IMR-90 (cell line): ENCODE data around the gene CCDC136. TPM values are rescaled to one million over a fixed set of nuclear protein-coding genes. Genes with fewer than 3 reads are reported as not detected.

ENCODE experiments used
- ATAC-seq: fragments of 200-7000 bp; cut with Tn5 transposase; 2 replicates; pipeline ENCODE4 v1.9.1; 2020; ENCODE audit warnings: low read depth, mild to moderate bottlenecking, moderate library complexity
- BruUV-seq: library from RNA; stranded (reverse); fragments of 400-500 nt; replicated peaks from 2 replicates; lab custom pipeline; 2021; lab: Mats Ljungman, UMichigan
- CTCF ChIA-PET: fragments of 300-600 bp; formaldehyde crosslinking; extraction: SDS; loops from one replicate; lab custom pipeline; 2021; ENCODE audit warnings: antibody characterized with exemption; lab: Yijun Ruan, JAX
- POLR2A ChIA-PET: fragments of 300-600 bp; sonication (Branson Sonifier 250); formaldehyde crosslinking; loops from one replicate; lab custom pipeline; 2022; ENCODE audit warnings: antibody characterized with exemption; ENCODE audit not compliant: unreplicated experiment; lab: Charles Lee
- DNase-seq: peaks from one replicate; pipeline ENCODE4 v3.0.0; 2013
- H2AFZ ChIP-seq: replicated peaks from 2 replicates; pipeline ENCODE3; 2013; ENCODE audit warnings: low read length, mild to moderate bottlenecking; ENCODE audit not compliant: poor library complexity
- H2AK5ac ChIP-seq: 2 replicates; pipeline ENCODE4 v1.6.1; 2013; ENCODE audit warnings: low read depth, low read length, inconsistent platforms
- H2AK9ac ChIP-seq: replicated peaks from 2 replicates; pipeline ENCODE3; 2013; ENCODE audit warnings: mild to moderate bottlenecking, low read depth, low read length, moderate library complexity; ENCODE audit not compliant: poor library complexity
- H2BK120ac ChIP-seq: 2 replicates; pipeline ENCODE4 v1.6.1; 2013; ENCODE audit warnings: low read depth, low read length, inconsistent platforms
- H2BK15ac ChIP-seq: 3 replicates; pipeline ENCODE4 v1.6.1; 2013; ENCODE audit warnings: low read depth, low read length, inconsistent platforms
- H2BK20ac ChIP-seq: 2 replicates; pipeline ENCODE4 v1.6.1; 2013; ENCODE audit warnings: low read depth, mild to moderate bottlenecking, inconsistent platforms, low read length, moderate library complexity
- H2BK5ac ChIP-seq: 2 replicates; pipeline ENCODE4 v1.6.1; 2013; ENCODE audit warnings: mild to moderate bottlenecking, low read depth, low read length, inconsistent platforms; ENCODE audit not compliant: poor library complexity, severe bottlenecking
- H3K14ac ChIP-seq: replicated peaks from 2 replicates; pipeline ENCODE4 v1.6.1; 2013; ENCODE audit warnings: low read depth, low read length, inconsistent platforms
- H3K18ac ChIP-seq: 2 replicates; pipeline ENCODE4 v1.6.1; 2013; ENCODE audit warnings: low read depth, low read length, control low read depth
- H3K23ac ChIP-seq: 2 replicates; pipeline ENCODE4 v1.6.1; 2013; ENCODE audit warnings: low read depth, low read length, inconsistent platforms
- H3K27ac ChIP-seq: 2 replicates; pipeline ENCODE4 v1.5.1; 2013; ENCODE audit warnings: mild to moderate bottlenecking, control low read depth, low read length; ENCODE audit not compliant: insufficient read depth
- H3K27me3 ChIP-seq: 2 replicates; pipeline ENCODE4 v1.6.1; 2013; ENCODE audit warnings: low read length; ENCODE audit not compliant: control insufficient read depth, insufficient read depth
- H3K36me3 ChIP-seq: 2 replicates; pipeline ENCODE4 v1.6.1; 2013; ENCODE audit warnings: low read length, mixed read lengths; ENCODE audit not compliant: control insufficient read depth, insufficient read depth
- H3K4ac ChIP-seq: 2 replicates; pipeline ENCODE4 v1.6.1; 2013; ENCODE audit warnings: low read depth, low read length, inconsistent platforms
- H3K4me1 ChIP-seq: 2 replicates; pipeline ENCODE4 v1.6.1; 2013; ENCODE audit warnings: low read length, mixed read lengths; ENCODE audit not compliant: control insufficient read depth, insufficient read depth
- H3K4me2 ChIP-seq: 2 replicates; pipeline ENCODE4 v1.6.1; 2013; ENCODE audit warnings: low read depth, mild to moderate bottlenecking, control low read depth, low read length, moderate library complexity
- H3K4me3 ChIP-seq: 2 replicates; pipeline ENCODE4 v1.5.1; 2013; ENCODE audit warnings: low read depth, mild to moderate bottlenecking, control low read depth, low read length, moderate library complexity; ENCODE audit not compliant: insufficient read depth
- H3K56ac ChIP-seq: 2 replicates; pipeline ENCODE4 v1.6.1; 2013; ENCODE audit warnings: low read length, inconsistent platforms; ENCODE audit not compliant: insufficient read depth; ENCODE audit errors: extremely low read depth
- H3K79me1 ChIP-seq, 2 experiments: 2 replicates each; pipeline ENCODE4 v1.6.1; 2013; ENCODE audit warnings: low read length in 2 of 2, inconsistent platforms in 1 of 2, low read depth in 1 of 2
- H3K9ac ChIP-seq: 2 replicates; pipeline ENCODE4 v1.6.1; 2013; ENCODE audit warnings: low read depth, low read length, control low read depth
- H3K9me1 ChIP-seq: 2 replicates; pipeline ENCODE4 v1.6.1; 2013; ENCODE audit warnings: low read length, inconsistent platforms; ENCODE audit not compliant: insufficient read depth
- H3K9me3 ChIP-seq: 2 replicates; pipeline ENCODE4 v1.6.1; 2013; ENCODE audit warnings: low read length; ENCODE audit not compliant: control insufficient read depth, insufficient read depth
- H4K20me1 ChIP-seq: 2 replicates; pipeline ENCODE4 v1.6.1; 2013; ENCODE audit warnings: low read length, inconsistent platforms; ENCODE audit not compliant: insufficient read depth
- H4K5ac ChIP-seq: 2 replicates; pipeline ENCODE4 v1.6.1; 2013; ENCODE audit warnings: mild to moderate bottlenecking, low read depth, low read length, control low read depth
- H4K8ac ChIP-seq, 2 experiments: 2 replicates each; pipeline ENCODE4 v1.6.1; 2013; ENCODE audit warnings: low read depth in 2 of 2, low read length in 2 of 2, control low read depth in 1 of 2, inconsistent platforms in 1 of 2
- H4K91ac ChIP-seq: 2 replicates; pipeline ENCODE4 v1.6.1; 2013; ENCODE audit warnings: low read depth, low read length, inconsistent platforms; ENCODE audit not compliant: insufficient read depth
- BHLHE40 ChIP-seq: fragments of 150-350 bp; IDR thresholded peaks from 2 replicates; pipeline ENCODE4 v1.6.1; 2016; ENCODE audit warnings: mild to moderate bottlenecking, low read depth, low read length
- CEBPB ChIP-seq: IDR thresholded peaks from 2 replicates; pipeline ENCODE4 v1.6.1; 2012; ENCODE audit warnings: low read depth, low read length, improper control_type of control experiment
- CHD1 ChIP-seq: IDR thresholded peaks from 2 replicates; pipeline ENCODE4 v1.6.1; 2012; ENCODE audit warnings: low read depth, low read length, improper control_type of control experiment
- FOS ChIP-seq: fragments of 150-350 bp; IDR thresholded peaks from 2 replicates; pipeline ENCODE4 v1.6.1; 2016; ENCODE audit warnings: low read depth, low read length
- MAFK ChIP-seq: IDR thresholded peaks from 2 replicates; pipeline ENCODE4 v1.6.1; 2012; ENCODE audit warnings: low read depth, low read length, improper control_type of control experiment
- MAZ ChIP-seq: IDR thresholded peaks from 2 replicates; pipeline ENCODE4 v1.6.1; 2012; ENCODE audit warnings: low read depth, mild to moderate bottlenecking, low read length, improper control_type of control experiment, moderate library complexity, borderline replicate concordance
- MXI1 ChIP-seq: IDR thresholded peaks from 2 replicates; pipeline ENCODE4 v1.6.1; 2012; ENCODE audit warnings: low read depth, mild to moderate bottlenecking, low read length, moderate library complexity, borderline replicate concordance
- NFE2L2 ChIP-seq: fragments of 150-350 bp; IDR thresholded peaks from 2 replicates; pipeline ENCODE4 v1.6.1; 2016; ENCODE audit warnings: low read depth, mild to moderate bottlenecking, low read length
- POLR2A ChIP-seq: IDR thresholded peaks from 2 replicates; pipeline ENCODE4 v1.6.1; 2012; ENCODE audit warnings: mild to moderate bottlenecking, low read depth, low read length
- RAD21 ChIP-seq: IDR thresholded peaks from 2 replicates; pipeline ENCODE4 v1.6.1; 2012; ENCODE audit warnings: low read length, improper control_type of control experiment
- RCOR1 ChIP-seq: IDR thresholded peaks from 2 replicates; pipeline ENCODE4 v1.6.1; 2012; ENCODE audit warnings: mild to moderate bottlenecking, low read length, improper control_type of control experiment; ENCODE audit not compliant: insufficient replicate concordance
- RFX5 ChIP-seq: IDR thresholded peaks from 2 replicates; pipeline ENCODE4 v1.8.0; 2012; ENCODE audit warnings: low read depth, mild to moderate bottlenecking, low read length, moderate library complexity
- WGBS, 2 experiments: methylation state at CpG; one replicate each; pipeline versions ENCODE4 v1.1.5 to v1.1.7; 2013; ENCODE audit warnings: missing lambda C conversion rate in 2 of 2; ENCODE audit not compliant: insufficient read length in 1 of 2; ENCODE audit errors: extremely low coverage in 2 of 2; 5-methylcytosine and 5-hydroxymethylcytosine counted together
- dilution Hi-C: fragments of 300-500 bp; cut with HindIII; formaldehyde crosslinking; loops from one replicate; pipeline ENCODE4 v1.14.3; 2018; ENCODE audit warnings: low sequenced_read_pairs; ENCODE audit not compliant: unreplicated experiment
- in situ Hi-C: fragments of 300-500 bp; cut with MboI; formaldehyde crosslinking; loops from 3 replicates; pipeline ENCODE4 v1.14.3; 2019; ENCODE audit warnings: low sequenced_read_pairs, inconsistent platforms, mixed read lengths
- intact Hi-C: fragments of 100-400 bp; cut with micrococcal nuclease; formaldehyde crosslinking; loops from 2 replicates; pipeline ENCODE4 v1.10.0; 2022
- polyA plus RNA-seq, 3 experiments: library from polyadenylated mRNA; depleted of rRNA; stranded (reverse); fragments of >200 nt; gene quantifications; 2 replicates each; pipeline ENCODE4 v1.2.3, GENCODE V29; 2012; ENCODE audit warnings: low replicate concordance in 1 of 3
- total RNA-seq: library from RNA; depleted of rRNA; stranded (reverse); fragments of >200 nt; gene quantifications from 2 replicates; pipeline ENCODE4 v1.2.3, GENCODE V29; 2012
- TF ChIP-seq, protein P1 (sequence below): fragments of 150-350 bp; IDR thresholded peaks from 2 replicates; pipeline ENCODE4 v1.6.1; 2017; ENCODE audit warnings: mild to moderate bottlenecking, antibody characterized with exemption, low read length, low read depth
- TF ChIP-seq, protein P2 (sequence below): conservative IDR thresholded peaks from 2 replicates; pipeline ENCODE4 v1.5.1; 2012; ENCODE audit warnings: mild to moderate bottlenecking, low read depth, low read length, improper control_type of control experiment
- TF ChIP-seq, protein P3 (sequence below): fragments of 150-350 bp; IDR thresholded peaks from 2 replicates; pipeline ENCODE4 v1.6.1; 2016; ENCODE audit warnings: low read depth, mild to moderate bottlenecking, low read length, moderate library complexity, borderline replicate concordance

Gene CCDC136
- total and polyA plus RNA-seq, 2 of the 4 experiments (the other 2 are of a cell fraction), result 7.7 to 18.0 TPM

DNA sequence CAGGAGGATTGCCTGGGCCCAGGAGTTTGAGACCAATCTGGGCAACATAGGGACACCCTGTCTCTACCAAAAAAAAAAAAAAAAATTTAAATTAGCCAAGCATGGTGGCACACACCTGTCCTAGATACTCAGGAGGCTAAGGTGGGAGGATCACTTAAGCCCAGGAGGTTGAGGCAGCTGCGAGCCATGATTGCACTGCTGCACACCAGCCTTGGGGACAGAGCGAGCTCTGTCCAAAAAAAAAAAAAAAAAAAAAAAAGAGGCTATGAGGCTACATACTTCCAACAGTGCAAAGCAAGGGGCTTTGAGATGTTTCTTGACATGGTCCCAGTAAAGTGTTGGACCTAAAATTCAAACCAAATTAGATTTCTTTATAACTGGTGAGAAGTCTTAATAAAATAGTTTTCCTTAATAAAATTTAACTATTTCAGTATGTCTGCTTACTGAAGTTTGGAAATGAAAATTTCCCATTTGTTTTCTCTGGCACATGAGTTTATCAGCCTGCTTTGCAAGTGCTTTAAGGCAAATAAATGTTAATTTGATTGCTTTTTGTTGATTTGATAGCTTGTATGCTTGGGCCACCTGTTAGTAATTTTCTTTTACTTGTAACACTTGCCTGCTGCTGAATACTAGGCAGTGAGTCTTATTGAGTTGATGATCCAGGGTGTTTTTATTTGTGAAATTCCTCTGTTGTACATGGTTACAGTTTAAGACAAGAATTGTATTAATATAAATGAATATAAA lies 36.5 kb upstream of the CCDC136 start:
- DNase-seq (no peak), ATAC-seq (no peak)
- Histone ChIP-seq H3K23ac (no peak overlapping the region), H2AK5ac (no peak overlapping the region), H3K4me2 (peak overlapping the region; percentile 4; the same call in 1 of the 2 replicates), H3K56ac (no peak overlapping the region), H3K14ac (no peak overlapping the region), H3K9ac (no peak overlapping the region), H3K9me3 (no peaks in the 10 kb centered on the region), H4K91ac (no peak overlapping the region), H3K79me1 (peaks cover 26 to 51% of the 10 kb centered on the region in 2 experiments), H3K27ac (no peak overlapping the region), H2BK120ac (no peak overlapping the region), H4K20me1 (peaks cover 80% of the 10 kb centered on the region), H2AFZ (no peak overlapping the region), H3K4me1 (peaks cover 11% of the 10 kb centered on the region), H4K8ac (no peak overlapping the region), H3K4me3 (no peak overlapping the region), H3K9me1 (peaks cover 9% of the 10 kb centered on the region), H2AK9ac (no peak overlapping the region), H3K36me3 (peaks cover 38% of the 10 kb centered on the region), H3K27me3 (no peaks in the 10 kb centered on the region), H3K18ac (no peak overlapping the region), H2BK5ac (peak overlapping the region; percentile 85), H2BK15ac (no peak overlapping the region), H4K5ac (no peak overlapping the region), H3K4ac (no peak overlapping the region), H2BK20ac (no peak overlapping the region)
- dilution Hi-C loops, result no loop called here
- no TSS peak for BruUV-seq
- in situ Hi-C loops, result no loop called here
- ChIA-PET POLR2A (interaction anchor here (1.4 kb wide), 1 partner anchor 77 kb away, joined by 3 read pairs; no protein-coding TSS in a partner anchor), CTCF (no interaction called here)
- intact Hi-C loops, result no loop called here
- no CpG with 5 or more reads among the region's 2 CpGs for WGBS, 2 experiments
- no peak for TF ChIP-seq POLR2A
- no peak for TF ChIP-seq MAZ
- TF ChIP-seq, protein P1, sequence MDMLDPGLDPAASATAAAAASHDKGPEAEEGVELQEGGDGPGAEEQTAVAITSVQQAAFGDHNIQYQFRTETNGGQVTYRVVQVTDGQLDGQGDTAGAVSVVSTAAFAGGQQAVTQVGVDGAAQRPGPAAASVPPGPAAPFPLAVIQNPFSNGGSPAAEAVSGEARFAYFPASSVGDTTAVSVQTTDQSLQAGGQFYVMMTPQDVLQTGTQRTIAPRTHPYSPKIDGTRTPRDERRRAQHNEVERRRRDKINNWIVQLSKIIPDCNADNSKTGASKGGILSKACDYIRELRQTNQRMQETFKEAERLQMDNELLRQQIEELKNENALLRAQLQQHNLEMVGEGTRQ, result no peak
- TF ChIP-seq MAFK, result no peak
- TF ChIP-seq, protein P2, sequence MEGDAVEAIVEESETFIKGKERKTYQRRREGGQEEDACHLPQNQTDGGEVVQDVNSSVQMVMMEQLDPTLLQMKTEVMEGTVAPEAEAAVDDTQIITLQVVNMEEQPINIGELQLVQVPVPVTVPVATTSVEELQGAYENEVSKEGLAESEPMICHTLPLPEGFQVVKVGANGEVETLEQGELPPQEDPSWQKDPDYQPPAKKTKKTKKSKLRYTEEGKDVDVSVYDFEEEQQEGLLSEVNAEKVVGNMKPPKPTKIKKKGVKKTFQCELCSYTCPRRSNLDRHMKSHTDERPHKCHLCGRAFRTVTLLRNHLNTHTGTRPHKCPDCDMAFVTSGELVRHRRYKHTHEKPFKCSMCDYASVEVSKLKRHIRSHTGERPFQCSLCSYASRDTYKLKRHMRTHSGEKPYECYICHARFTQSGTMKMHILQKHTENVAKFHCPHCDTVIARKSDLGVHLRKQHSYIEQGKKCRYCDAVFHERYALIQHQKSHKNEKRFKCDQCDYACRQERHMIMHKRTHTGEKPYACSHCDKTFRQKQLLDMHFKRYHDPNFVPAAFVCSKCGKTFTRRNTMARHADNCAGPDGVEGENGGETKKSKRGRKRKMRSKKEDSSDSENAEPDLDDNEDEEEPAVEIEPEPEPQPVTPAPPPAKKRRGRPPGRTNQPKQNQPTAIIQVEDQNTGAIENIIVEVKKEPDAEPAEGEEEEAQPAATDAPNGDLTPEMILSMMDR, result no peak
- TF ChIP-seq BHLHE40, result no peak
- TF ChIP-seq CEBPB, result no peak
- no peak for TF ChIP-seq FOS
- TF ChIP-seq CHD1, result no peak
- TF ChIP-seq NFE2L2, result no peak
- no peak for TF ChIP-seq RCOR1
- no peak for TF ChIP-seq RAD21
- TF ChIP-seq RFX5, result no peak
- TF ChIP-seq MXI1, result no peak
- TF ChIP-seq, protein P3, sequence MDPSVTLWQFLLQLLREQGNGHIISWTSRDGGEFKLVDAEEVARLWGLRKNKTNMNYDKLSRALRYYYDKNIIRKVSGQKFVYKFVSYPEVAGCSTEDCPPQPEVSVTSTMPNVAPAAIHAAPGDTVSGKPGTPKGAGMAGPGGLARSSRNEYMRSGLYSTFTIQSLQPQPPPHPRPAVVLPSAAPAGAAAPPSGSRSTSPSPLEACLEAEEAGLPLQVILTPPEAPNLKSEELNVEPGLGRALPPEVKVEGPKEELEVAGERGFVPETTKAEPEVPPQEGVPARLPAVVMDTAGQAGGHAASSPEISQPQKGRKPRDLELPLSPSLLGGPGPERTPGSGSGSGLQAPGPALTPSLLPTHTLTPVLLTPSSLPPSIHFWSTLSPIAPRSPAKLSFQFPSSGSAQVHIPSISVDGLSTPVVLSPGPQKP, result no peak
